Ovary (tissue), 9 donors: Measurements from ENCODE around the gene TSC2. TPM values are rescaled to one million over a fixed set of nuclear protein-coding genes. Genes with fewer than 3 reads are reported as not detected.

ENCODE experiments used
- DNase-seq, 5 donors: peaks; one replicate each; pipeline ENCODE4 v3.0.0-alpha.2; 2019 to 2020
- H3K27ac ChIP-seq, 2 donors: fragments of 200-600 bp; one replicate each; pipeline versions ENCODE4 v1.5.1 to v1.8.0; 2019 to 2022
- H3K27me3 ChIP-seq: fragments of 200-600 bp; one replicate; pipeline ENCODE4 v1.8.0; 2022
- H3K36me3 ChIP-seq: fragments of 200-600 bp; sonication (generic); one replicate; pipeline ENCODE4 v1.5.1; 2019
- H3K4me1 ChIP-seq: one replicate; pipeline ENCODE4 v1.8.1; 2013; ENCODE audit warnings: mild to moderate bottlenecking, moderate library complexity; ENCODE audit not compliant: insufficient read depth
- H3K4me3 ChIP-seq: fragments of 200-600 bp; sonication (generic); one replicate; pipeline ENCODE4 v1.5.1; 2017
- H3K9me3 ChIP-seq, 2 donors: fragments of 200-600 bp in 1 of 2; sonication (generic) in 1 of 2; one replicate each; pipeline versions ENCODE4 v1.5.1 to v1.8.1; 2013 to 2019; ENCODE audit warnings: mild to moderate bottlenecking in 1 of 2, moderate library complexity in 1 of 2
- CTCF ChIP-seq, 3 donors: fragments of 450-650 bp in 2 of 3; fragments of 200-600 bp in 1 of 3; IDR thresholded peaks; one replicate each; pipeline versions ENCODE4 v1.5.1 to v1.8.0; 2016 to 2022; ENCODE audit warnings: antibody characterized with exemption in 3 of 3, mild to moderate bottlenecking in 1 of 3
- EP300 ChIP-seq: sonication (generic); formaldehyde crosslinking; IDR thresholded peaks from one replicate; pipeline ENCODE4 v1.6.1; 2017; ENCODE audit warnings: antibody characterized with exemption
- POLR2A ChIP-seq: fragments of 450-650 bp; IDR thresholded peaks from one replicate; pipeline ENCODE4 v1.6.1; 2017; ENCODE audit warnings: antibody characterized with exemption, mild to moderate bottlenecking, moderate library complexity
- WGBS, 3 donors: extraction: QIAGEN DNeasy Blood & Tissue Kit in 1 of 3; methylation state at CpG; one replicate each; pipeline versions ENCODE4 v1.1.5 to v1.1.7; 2013 to 2017; 5-methylcytosine and 5-hydroxymethylcytosine counted together
- intact Hi-C, 4 donors: fragments of 100-400 bp; cut with DNase I; formaldehyde crosslinking; loops; one replicate each; pipeline versions ENCODE4 v1.11.0 to v1.15.1; 2022 to 2023
- polyA plus RNA-seq, 2 donors: library from polyadenylated mRNA; stranded (reverse); fragments of 200-250 nt in 1 of 2; fragments of 350-450 nt in 1 of 2; fragmentation: Illumina TruSeq in 1 of 2; extraction: RNeasy Lipid Tissue Mini Kit (QIAGEN cat#74804) in 1 of 2; gene quantifications; one replicate each; pipeline ENCODE4 v1.2.3, GENCODE V29; 2013 to 2014
- total RNA-seq, 7 donors: library from RNA; depleted of rRNA in 2 of 7; stranded (reverse); fragments of >200 nt in 2 of 7; fragmentation: NEBNext Ultra II Directional in 3 of 7; extraction: Animal tissue kit (Norgen Biotek cat#: 25700) in 3 of 7; gene quantifications; one replicate each; pipeline versions ENCODE4 v1.1.0 to v1.2.4, GENCODE V29; 2016 to 2023
- donor health status: DM: no; HTN: no; CAD: no; lungs with moderate emphysema.
- donor health status: DM: no; HTN: no; CAD: no.
- donor health status: Bipolar disorder and iron deficiency.
- donor health status: DM: yes; HTN: yes; CAD: no.
- donor health status: DM: no; HTN: no; CAD: no.
- donor health status: DM: yes; HTN: yes; CAD: no.

Gene TSC2
- total and polyA plus RNA-seq, 9 donors: 47.0 to 150 (median 96.0) TPM

GRCh38 chr16:2072926-2073325 is 25.1 kb downstream of the TSC2 start:
- DNase-seq: no peak
- 80 to 81% (median 81%) methylated on average over 8 of the region's 8 CpGs for WGBS, 3 donors
- Histone ChIP-seq H3K27ac (no peak overlapping the region), H3K36me3 (no peaks in the 10 kb centered on the region), H3K27me3 (no peaks in the 10 kb centered on the region), H3K4me1 (no peaks in the 10 kb centered on the region), H3K9me3 (no peaks in the 10 kb centered on the region), H3K4me3 (no peak overlapping the region)
- intact Hi-C loops: loop anchor here in 1 of 4 donors (10.0 kb wide), 1 partner anchor 62 kb away; the partner anchor contains the start of gene PKD1
- TF ChIP-seq CTCF (IDR thresholded peaks at IDR 0.05): no peak
- no peak for TF ChIP-seq EP300
- no peak for TF ChIP-seq POLR2A

- Histone ChIP-seq H3K4me1 (no peaks in the 10 kb centered on the region), H3K9me3 (no peaks in the 10 kb centered on the region), H3K27ac (no peak overlapping the region), H3K27me3 (no peaks in the 10 kb centered on the region), H3K4me3 (no peak overlapping the region), H3K36me3 (no peaks in the 10 kb centered on the region)
- no peak for TF ChIP-seq POLR2A
- no peak for TF ChIP-seq CTCF (IDR thresholded peaks at IDR 0.05)
- no peak for TF ChIP-seq EP300
- no peak for DNase-seq
- intact Hi-C loops: loop anchor here in 1 of 4 donors (10.0 kb wide), 1 partner anchor 61 kb away; the partner anchor contains the start of gene PKD1
- 93 to 97% (median 94%) methylated on average over 13 to 20 of the region's 20 CpGs for WGBS, 3 donors
Observed at GRCh38 chr16:2074071-2074470, 26.3 kb downstream of the TSC2 start.

DNA sequence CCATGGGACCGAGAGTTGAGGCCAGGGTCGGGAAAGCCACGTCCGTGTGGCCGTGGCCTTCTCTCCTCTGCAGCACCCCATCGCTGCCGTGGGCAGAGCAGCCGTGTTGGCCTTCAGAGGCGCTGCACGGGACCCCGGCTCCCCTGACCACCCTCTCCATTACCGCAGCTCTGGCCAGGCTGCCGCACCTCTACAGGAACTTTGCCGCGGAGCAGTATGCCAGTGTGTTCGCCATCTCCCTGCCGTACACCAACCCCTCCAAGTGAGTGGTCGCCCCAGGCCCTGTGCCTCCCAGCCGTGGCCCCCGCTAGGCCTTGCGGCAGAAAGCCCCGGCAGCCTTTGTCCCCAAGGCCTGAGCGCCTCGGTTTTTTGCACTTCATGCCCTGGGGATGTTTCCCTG is 27.8 kb downstream of the TSC2 start:
- Histone ChIP-seq H3K4me1 (no peaks in the 10 kb centered on the region), H3K36me3 (no peaks in the 10 kb centered on the region), H3K4me3 (no peak overlapping the region), H3K27ac (no peak overlapping the region), H3K9me3 (no peaks in the 10 kb centered on the region), H3K27me3 (no peaks in the 10 kb centered on the region)
- 92 to 96% (median 92%) methylated on average over 24 of the region's 24 CpGs for WGBS, 3 donors
- TF ChIP-seq POLR2A: no peak
- TF ChIP-seq EP300: no peak
- no peak for TF ChIP-seq CTCF (IDR thresholded peaks at IDR 0.05)
- intact Hi-C loops: loop anchor here in 1 of 4 donors (10.0 kb wide), 1 partner anchor 59 kb away; the partner anchor contains the start of gene PKD1
- DNase-seq: no peak

DNA sequence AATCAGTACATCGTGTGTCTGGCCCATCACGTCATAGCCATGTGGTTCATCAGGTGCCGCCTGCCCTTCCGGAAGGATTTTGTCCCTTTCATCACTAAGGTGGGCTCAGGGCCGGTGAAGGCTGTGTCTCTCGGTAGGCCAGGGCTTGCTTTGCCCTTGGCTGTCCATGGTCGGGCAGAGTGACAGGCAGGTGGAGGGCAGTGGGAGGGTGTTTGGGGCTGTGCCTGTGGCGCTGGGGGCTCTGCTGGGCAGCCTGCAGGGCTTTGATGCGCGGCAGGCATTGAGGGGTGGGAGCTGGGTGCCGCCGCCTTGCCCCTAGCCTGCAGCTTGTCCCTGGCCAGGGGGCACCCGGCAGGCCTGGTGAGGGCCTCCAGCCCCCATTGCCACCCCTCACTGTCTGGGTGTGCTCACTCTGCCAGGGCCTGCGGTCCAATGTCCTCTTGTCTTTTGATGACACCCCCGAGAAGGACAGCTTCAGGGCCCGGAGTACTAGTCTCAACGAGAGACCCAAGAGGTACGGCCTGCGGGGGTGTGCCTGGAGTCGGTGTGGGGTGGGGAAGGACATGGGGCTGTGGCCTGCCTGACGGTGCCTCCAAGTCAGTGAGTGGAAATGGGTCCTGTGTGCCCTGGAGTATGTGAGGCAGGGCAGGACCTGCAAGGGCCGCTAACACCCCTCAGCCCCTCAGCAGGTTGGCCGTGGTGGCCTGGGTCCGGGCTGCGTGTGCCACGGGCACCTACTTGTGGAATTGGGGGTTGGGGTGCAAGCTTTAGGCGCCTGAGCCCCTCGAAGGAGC is 28.5 kb downstream of the TSC2 start:
- no peaks in the 10 kb centered on the region for H3K27me3 ChIP-seq
- H3K4me3 ChIP-seq: no peak overlapping the region
- no peaks in the 10 kb centered on the region for H3K36me3 ChIP-seq
- no peaks in the 10 kb centered on the region for H3K4me1 ChIP-seq
- no peak for TF ChIP-seq CTCF (IDR thresholded peaks at IDR 0.05)
- 90 to 96% (median 93%) methylated on average over 26 to 28 of the region's 28 CpGs for WGBS, 3 donors
- H3K27ac ChIP-seq: no peak overlapping the region
- DNase-seq: no peak
- intact Hi-C loops: loop anchor here in 1 of 4 donors (10.0 kb wide), 1 partner anchor 59 kb away; the partner anchor contains the start of gene PKD1
- H3K9me3 ChIP-seq: no peaks in the 10 kb centered on the region
